WTC11 (cell line): ENCODE results near the gene TRPM2. TPM values are rescaled to one million over a fixed set of nuclear protein-coding genes. Genes with fewer than 3 reads are reported as not detected.
A peak's percentile ranks its signal among the peaks of the same experiment; 100 is the strongest.

Experiments
- ATAC-seq: fragments of 200-7000 bp; cut with Tn5 transposase; 2 replicates; pipeline ENCODE4 v1.10.0; 2021; ENCODE audit warnings: mild to moderate bottlenecking, moderate library complexity
- Bru-seq: library from RNA; stranded (reverse); fragments of 400-500 nt; gene quantifications from one replicate; lab custom pipeline; 2021; lab: Mats Ljungman, UMichigan
- CTCF ChIA-PET: fragments of 300-600 bp; sonication (Branson Sonifier 250); formaldehyde crosslinking; loops from one replicate; lab custom pipeline; 2021; ENCODE audit warnings: antibody characterized with exemption; lab: Charles Lee
- POLR2A ChIA-PET: fragments of 350-600 bp; sonication (Branson Sonifier 250); formaldehyde crosslinking; loops from one replicate; lab custom pipeline; 2021; ENCODE audit warnings: antibody characterized with exemption; lab: Charles Lee
- DNase-seq: peaks from one replicate; pipeline ENCODE4 v3.0.0; 2021; ENCODE audit warnings: low spot score
- H3K27ac Mint-ChIP-seq: 2 replicates; pipeline ENCODE4 v1.8.0; 2021; ENCODE audit warnings: mixed read lengths
- H3K27me3 Mint-ChIP-seq: 2 replicates; pipeline ENCODE4 v1.8.0; 2021; ENCODE audit warnings: low read depth, mild to moderate bottlenecking, moderate library complexity, mixed read lengths
- H3K36me3 Mint-ChIP-seq: 2 replicates; pipeline ENCODE4 v1.8.0; 2021; ENCODE audit warnings: mixed read lengths
- H3K4me1 Mint-ChIP-seq: 2 replicates; pipeline ENCODE4 v1.8.0; 2022; ENCODE audit warnings: mixed read lengths
- H3K4me3 Mint-ChIP-seq: 2 replicates; pipeline ENCODE4 v1.8.0; 2021; ENCODE audit warnings: mild to moderate bottlenecking, moderate library complexity, mixed read lengths
- H3K9me3 Mint-ChIP-seq: 2 replicates; pipeline ENCODE4 v1.8.0; 2021; ENCODE audit warnings: mixed read lengths
- CREB1 ChIP-seq: sonication (generic); formaldehyde crosslinking; IDR thresholded peaks from 2 replicates; pipeline ENCODE4 v1.8.0; 2023; ENCODE audit warnings: mild to moderate bottlenecking, missing genetic modification reagents
- GRHL2 ChIP-seq: fragments of 250-450 bp; sonication (Bioruptor Pico); IDR thresholded peaks from 2 replicates; pipeline ENCODE4 v1.8.0; 2022; ENCODE audit warnings: mild to moderate bottlenecking, moderate library complexity; ENCODE audit not compliant: insufficient replicate concordance, severe bottlenecking
- GTF2I ChIP-seq: fragments of 250-450 bp; sonication (Bioruptor Pico); conservative IDR thresholded peaks from 2 replicates; pipeline ENCODE4 v1.4.0; 2021; ENCODE audit warnings: mild to moderate bottlenecking
- JAZF1 ChIP-seq: fragments of 250-450 bp; sonication (Bioruptor Pico); IDR thresholded peaks from 2 replicates; pipeline ENCODE4 v1.9.0; 2021; ENCODE audit warnings: moderate library complexity, mild to moderate bottlenecking, inconsistent platforms
- NFATC4 ChIP-seq: fragments of 250-450 bp; sonication (Bioruptor Pico); IDR thresholded peaks from 2 replicates; pipeline ENCODE4 v1.9.0; 2021; ENCODE audit warnings: mild to moderate bottlenecking
- NFYB ChIP-seq: sonication (generic); formaldehyde crosslinking; conservative IDR thresholded peaks from 2 replicates; pipeline ENCODE4 v1.8.0; 2022; ENCODE audit warnings: low read depth, missing genetic modification reagents
- NR3C1 ChIP-seq: sonication (generic); formaldehyde crosslinking; conservative IDR thresholded peaks from 2 replicates; pipeline ENCODE4 v1.8.1; 2023; ENCODE audit warnings: low read depth, mild to moderate bottlenecking, missing genetic modification reagents
- ZBTB21 ChIP-seq: sonication (generic); formaldehyde crosslinking; IDR thresholded peaks from 2 replicates; pipeline ENCODE4 v1.8.1; 2023; ENCODE audit warnings: mild to moderate bottlenecking, missing genetic modification reagents, borderline replicate concordance
- ZNF416 ChIP-seq: fragments of 250-450 bp; sonication (Bioruptor Pico); IDR thresholded peaks from 2 replicates; pipeline ENCODE4 v1.9.0; 2021; ENCODE audit warnings: mild to moderate bottlenecking, inconsistent platforms
- long read RNA-seq, 3 experiments: library from RNA in 1 of 3; library from capped mRNA in 1 of 3; library from polyadenylated mRNA in 1 of 3; unstranded in 2 of 3; stranded (forward) in 1 of 3; transcript quantifications; one replicate each; pipeline ENCODE4 v2.0.0, GENCODE V29; 2021
- total RNA-seq: library from RNA; stranded (reverse); gene quantifications from 3 replicates; pipeline ENCODE4 v1.2.3, GENCODE V29; 2021
- TF ChIP-seq, protein P1 (sequence below): fragments of 250-450 bp; sonication (Bioruptor Pico); conservative IDR thresholded peaks from 2 replicates; pipeline ENCODE4 v1.9.0; 2021; ENCODE audit warnings: mild to moderate bottlenecking
- TF ChIP-seq, protein P2 (sequence below): sonication (generic); formaldehyde crosslinking; IDR thresholded peaks from 2 replicates; pipeline ENCODE4 v1.8.0; 2023; ENCODE audit warnings: missing genetic modification reagents, mild to moderate bottlenecking, borderline replicate concordance
- TF ChIP-seq, protein P3 (sequence below): sonication (generic); formaldehyde crosslinking; IDR thresholded peaks from 2 replicates; pipeline ENCODE4 v1.8.0; 2023; ENCODE audit warnings: missing genetic modification reagents
- TF ChIP-seq, protein P4 (sequence below): fragments of 250-450 bp; sonication (Bioruptor Pico); IDR thresholded peaks from 2 replicates; pipeline ENCODE4 v1.9.0; 2021; ENCODE audit warnings: mild to moderate bottlenecking, borderline replicate concordance

The TRPM2 gene
- total RNA-seq (0.64 to 1.4 TPM (median 0.92 TPM) in 3 replicates), Bru-seq, nascent RNA (percentile 16 among the genes with signal in this experiment)
- long read RNA-seq, experiment 1, partial matches to known transcripts = 1 of 2 reads
- long read RNA-seq, experiment 1, other reads (novel, unspliced or antisense) = 1 of 2 reads
- long read RNA-seq, experiment 2, full-length matches to known transcripts = 1 of 4 reads
- long read RNA-seq, experiment 2, partial matches to known transcripts = 3 of 4 reads
- long read RNA-seq, experiment 2, other reads (novel, unspliced or antisense) = 0 of 4 reads
- long read RNA-seq, experiment 3 = 0 reads

DNA sequence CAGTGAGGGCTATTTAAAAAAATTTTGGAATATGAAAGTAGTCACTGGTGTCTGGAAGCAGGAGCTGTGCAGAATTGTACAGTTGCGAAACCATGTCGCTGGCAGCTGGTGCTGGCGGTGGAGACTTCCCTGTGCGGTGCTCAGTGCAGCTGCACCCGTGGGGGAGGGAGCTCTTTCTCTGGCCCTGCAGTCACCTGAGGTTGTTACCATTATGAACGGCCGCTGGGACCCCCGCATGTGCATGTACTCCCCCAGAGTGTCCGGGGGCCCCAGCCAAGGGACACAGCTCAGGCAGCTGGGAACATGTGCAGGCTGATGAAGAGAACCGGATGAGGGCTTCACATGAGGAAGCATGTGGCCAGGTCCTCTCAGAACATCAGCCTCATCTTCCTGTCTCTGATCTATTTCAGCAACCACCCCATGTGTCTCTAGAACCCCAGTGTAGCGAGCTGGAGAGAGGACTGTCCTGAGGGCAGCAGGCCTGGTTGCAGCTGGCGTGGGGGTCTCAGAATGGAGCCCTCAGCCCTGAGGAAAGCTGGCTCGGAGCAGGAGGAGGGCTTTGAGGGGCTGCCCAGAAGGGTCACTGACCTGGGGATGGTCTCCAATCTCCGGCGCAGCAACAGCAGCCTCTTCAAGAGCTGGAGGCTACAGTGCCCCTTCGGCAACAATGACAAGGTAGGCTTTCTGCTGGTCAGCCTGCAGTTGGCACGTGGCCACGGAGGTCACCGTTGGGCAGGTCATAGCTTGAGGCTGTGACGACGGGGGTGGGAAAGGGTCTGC is at the start of gene TRPM2:
TRPM2 (plus strand) TSS at position 431 of the 780 bp plus-strand sequence; CDS start at position 511, 80 bp downstream.
- ATAC-seq = no peak
- Mint-ChIP-seq H3K27ac (no peak within 1 kb of the TSS), H3K27me3 (peaks cover 30% of the 10 kb centered on the region), H3K4me3 (no peak within 1 kb of the TSS), H3K4me1 (no peaks in the 10 kb centered on the region), H3K9me3 (peaks cover 1% of the 10 kb centered on the region), H3K36me3 (peaks cover under 1% of the 10 kb centered on the region; the same call in 1 of the 2 replicates)
- no peak for DNase-seq
- CTCF ChIA-PET = interaction anchor here (0.8 kb wide), 1 partner anchor 16 kb away, joined by 3 read pairs; no protein-coding TSS in a partner anchor
- TF ChIP-seq GTF2I (no peak), ZBTB21 (CRISPR knock-in tag) (no peak), GRHL2 (CRISPR knock-in tag) (no peak), NFYB (no peak), CREB1 (no peak), ZNF416 (CRISPR knock-in tag) (no peak), NFATC4 (CRISPR knock-in tag) (no peak), JAZF1 (CRISPR knock-in tag) (no peak), NR3C1 (CRISPR knock-in tag) (no peak)
- TF ChIP-seq, protein P1, sequence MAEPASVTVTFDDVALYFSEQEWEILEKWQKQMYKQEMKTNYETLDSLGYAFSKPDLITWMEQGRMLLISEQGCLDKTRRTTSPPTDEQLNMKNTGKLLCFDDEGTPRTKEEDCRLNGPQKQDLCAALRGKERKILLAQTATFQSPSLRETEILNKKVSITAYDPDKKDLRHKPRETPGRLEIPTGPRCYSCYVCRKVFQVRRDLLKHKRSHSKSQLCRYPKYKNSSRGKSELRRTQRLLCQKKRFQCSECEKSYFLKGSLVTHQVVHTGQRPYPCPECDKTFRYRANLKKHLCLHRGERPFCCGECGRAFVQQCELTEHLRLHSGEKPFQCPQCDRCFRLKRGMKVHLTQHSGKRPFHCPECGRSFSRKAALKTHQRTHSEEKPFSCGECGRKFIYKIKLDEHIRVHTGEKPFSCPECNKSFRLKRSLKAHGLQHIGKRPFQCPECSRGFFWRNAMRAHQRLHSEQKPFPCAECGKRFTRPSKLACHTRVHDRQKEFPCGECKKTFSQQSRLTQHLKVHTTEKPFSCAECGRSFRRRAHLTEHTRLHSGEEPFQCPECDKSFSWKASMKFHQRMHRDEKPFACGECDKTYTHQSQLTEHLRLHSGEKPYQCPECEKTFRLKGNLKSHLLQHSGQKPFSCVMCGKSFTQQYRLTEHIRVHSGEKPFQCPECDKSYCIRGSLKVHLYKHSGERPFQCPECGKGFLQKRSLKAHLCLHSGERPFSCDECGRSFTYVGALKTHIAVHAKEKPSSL = no peak
- TF ChIP-seq, protein P2, sequence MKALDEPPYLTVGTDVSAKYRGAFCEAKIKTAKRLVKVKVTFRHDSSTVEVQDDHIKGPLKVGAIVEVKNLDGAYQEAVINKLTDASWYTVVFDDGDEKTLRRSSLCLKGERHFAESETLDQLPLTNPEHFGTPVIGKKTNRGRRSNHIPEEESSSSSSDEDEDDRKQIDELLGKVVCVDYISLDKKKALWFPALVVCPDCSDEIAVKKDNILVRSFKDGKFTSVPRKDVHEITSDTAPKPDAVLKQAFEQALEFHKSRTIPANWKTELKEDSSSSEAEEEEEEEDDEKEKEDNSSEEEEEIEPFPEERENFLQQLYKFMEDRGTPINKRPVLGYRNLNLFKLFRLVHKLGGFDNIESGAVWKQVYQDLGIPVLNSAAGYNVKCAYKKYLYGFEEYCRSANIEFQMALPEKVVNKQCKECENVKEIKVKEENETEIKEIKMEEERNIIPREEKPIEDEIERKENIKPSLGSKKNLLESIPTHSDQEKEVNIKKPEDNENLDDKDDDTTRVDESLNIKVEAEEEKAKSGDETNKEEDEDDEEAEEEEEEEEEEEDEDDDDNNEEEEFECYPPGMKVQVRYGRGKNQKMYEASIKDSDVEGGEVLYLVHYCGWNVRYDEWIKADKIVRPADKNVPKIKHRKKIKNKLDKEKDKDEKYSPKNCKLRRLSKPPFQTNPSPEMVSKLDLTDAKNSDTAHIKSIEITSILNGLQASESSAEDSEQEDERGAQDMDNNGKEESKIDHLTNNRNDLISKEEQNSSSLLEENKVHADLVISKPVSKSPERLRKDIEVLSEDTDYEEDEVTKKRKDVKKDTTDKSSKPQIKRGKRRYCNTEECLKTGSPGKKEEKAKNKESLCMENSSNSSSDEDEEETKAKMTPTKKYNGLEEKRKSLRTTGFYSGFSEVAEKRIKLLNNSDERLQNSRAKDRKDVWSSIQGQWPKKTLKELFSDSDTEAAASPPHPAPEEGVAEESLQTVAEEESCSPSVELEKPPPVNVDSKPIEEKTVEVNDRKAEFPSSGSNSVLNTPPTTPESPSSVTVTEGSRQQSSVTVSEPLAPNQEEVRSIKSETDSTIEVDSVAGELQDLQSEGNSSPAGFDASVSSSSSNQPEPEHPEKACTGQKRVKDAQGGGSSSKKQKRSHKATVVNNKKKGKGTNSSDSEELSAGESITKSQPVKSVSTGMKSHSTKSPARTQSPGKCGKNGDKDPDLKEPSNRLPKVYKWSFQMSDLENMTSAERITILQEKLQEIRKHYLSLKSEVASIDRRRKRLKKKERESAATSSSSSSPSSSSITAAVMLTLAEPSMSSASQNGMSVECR = no peak
- TF ChIP-seq, protein P3, sequence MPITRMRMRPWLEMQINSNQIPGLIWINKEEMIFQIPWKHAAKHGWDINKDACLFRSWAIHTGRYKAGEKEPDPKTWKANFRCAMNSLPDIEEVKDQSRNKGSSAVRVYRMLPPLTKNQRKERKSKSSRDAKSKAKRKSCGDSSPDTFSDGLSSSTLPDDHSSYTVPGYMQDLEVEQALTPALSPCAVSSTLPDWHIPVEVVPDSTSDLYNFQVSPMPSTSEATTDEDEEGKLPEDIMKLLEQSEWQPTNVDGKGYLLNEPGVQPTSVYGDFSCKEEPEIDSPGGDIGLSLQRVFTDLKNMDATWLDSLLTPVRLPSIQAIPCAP = no peak
- POLR2A ChIA-PET = no interaction called here

DNA sequence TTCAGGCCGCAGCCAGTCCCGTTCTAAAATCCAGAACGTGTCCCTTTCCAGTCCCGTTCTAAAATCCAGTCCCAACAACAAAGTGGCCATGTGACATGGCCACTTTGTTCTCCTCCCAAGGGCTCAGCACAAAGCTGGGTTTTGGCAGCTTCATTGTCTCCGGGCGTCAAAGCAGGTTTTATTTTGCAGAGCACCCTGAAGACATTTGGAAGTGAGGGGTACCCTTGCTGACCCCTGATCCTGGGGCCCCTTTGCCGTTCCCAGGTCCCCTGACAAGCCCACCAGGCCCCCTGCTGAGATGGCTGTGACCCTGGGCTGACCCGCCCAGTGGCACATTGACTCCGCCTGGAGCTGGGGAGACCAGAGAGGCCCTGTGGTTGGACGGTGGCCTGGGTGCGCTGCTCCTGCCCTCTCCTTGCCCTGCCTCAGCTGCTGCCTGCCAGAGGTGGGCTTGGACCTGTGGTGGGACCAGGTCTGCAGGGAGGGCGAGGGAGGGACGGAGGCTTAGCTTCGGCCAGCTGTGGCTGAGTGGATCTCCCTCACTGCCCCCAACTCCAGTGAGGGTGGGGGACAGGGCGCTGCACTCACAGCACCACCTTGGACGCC is 49.3 kb upstream of the TRPM2 start:
- Mint-ChIP-seq H3K4me1 (peaks cover 33% of the 10 kb centered on the region), H3K27ac (no peak overlapping the region; the same call in 1 of the 2 replicates), H3K4me3 (no peak overlapping the region), H3K36me3 (0 out of 2 replicates have a peak, but pooled peaks cover 2% of the 10 kb centered on the region), H3K27me3 (0 out of 2 replicates have a peak, but pooled peaks cover 3% of the 10 kb centered on the region), H3K9me3 (no peaks in the 10 kb centered on the region)
- ATAC-seq (no peak), DNase-seq (no peak)
- ChIA-PET POLR2A (no interaction called here), CTCF (interaction anchor here (0.9 to 1.7 kb wide), 4 partner anchors 11 to 157 kb away, joined by 3 to 4 read pairs (median 4); partner anchors contain the start of gene CFAP410)
- TF ChIP-seq, protein P4, sequence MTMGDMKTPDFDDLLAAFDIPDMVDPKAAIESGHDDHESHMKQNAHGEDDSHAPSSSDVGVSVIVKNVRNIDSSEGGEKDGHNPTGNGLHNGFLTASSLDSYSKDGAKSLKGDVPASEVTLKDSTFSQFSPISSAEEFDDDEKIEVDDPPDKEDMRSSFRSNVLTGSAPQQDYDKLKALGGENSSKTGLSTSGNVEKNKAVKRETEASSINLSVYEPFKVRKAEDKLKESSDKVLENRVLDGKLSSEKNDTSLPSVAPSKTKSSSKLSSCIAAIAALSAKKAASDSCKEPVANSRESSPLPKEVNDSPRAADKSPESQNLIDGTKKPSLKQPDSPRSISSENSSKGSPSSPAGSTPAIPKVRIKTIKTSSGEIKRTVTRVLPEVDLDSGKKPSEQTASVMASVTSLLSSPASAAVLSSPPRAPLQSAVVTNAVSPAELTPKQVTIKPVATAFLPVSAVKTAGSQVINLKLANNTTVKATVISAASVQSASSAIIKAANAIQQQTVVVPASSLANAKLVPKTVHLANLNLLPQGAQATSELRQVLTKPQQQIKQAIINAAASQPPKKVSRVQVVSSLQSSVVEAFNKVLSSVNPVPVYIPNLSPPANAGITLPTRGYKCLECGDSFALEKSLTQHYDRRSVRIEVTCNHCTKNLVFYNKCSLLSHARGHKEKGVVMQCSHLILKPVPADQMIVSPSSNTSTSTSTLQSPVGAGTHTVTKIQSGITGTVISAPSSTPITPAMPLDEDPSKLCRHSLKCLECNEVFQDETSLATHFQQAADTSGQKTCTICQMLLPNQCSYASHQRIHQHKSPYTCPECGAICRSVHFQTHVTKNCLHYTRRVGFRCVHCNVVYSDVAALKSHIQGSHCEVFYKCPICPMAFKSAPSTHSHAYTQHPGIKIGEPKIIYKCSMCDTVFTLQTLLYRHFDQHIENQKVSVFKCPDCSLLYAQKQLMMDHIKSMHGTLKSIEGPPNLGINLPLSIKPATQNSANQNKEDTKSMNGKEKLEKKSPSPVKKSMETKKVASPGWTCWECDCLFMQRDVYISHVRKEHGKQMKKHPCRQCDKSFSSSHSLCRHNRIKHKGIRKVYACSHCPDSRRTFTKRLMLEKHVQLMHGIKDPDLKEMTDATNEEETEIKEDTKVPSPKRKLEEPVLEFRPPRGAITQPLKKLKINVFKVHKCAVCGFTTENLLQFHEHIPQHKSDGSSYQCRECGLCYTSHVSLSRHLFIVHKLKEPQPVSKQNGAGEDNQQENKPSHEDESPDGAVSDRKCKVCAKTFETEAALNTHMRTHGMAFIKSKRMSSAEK (CRISPR knock-in tag) = no peak
